Activated CD8-positive, alpha-beta memory T cell treated with anti-CD3 and anti-CD28 coated beads for 4 hours (primary cell): ENCODE measurements around the gene NDUFAF8.

Experiments
- DNase-seq, 2 donors: peaks; one replicate each; pipeline ENCODE4 v3.0.0-alpha.2; 2020; ENCODE audit warnings: low read depth in 2 of 2

NDUFAF8 gene

DNA sequence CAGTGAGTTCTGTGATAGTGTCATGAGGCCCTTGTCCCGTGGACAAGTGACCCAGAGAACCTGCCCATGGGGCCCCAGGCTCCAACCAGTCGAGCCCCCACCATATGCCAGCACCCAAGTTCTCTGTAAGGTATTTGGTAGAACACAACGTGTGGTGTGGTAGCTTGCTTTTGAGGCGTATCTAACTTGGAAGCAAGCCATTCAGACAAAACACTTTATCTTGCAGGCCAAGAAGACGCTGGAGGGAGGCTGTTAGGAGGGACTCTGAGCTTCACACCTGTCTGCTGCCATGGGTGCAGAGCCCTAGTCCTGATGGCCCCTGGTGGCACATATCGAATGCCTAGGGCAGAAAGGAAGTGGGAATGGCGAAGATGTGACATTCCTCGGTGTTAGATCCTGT is 1.6 kb downstream of the NDUFAF8 start:
- DNase-seq = no peak

GRCh38 chr17:81241203-81241602 is 2.1 kb downstream of the NDUFAF8 start:
- no peak for DNase-seq

GRCh38 chr17:81241648-81242420 is 2.7 kb downstream of the NDUFAF8 start:
- DNase-seq = peak; percentile 24 to 48

- no peak for DNase-seq
These were observed 3.6 kb downstream of the NDUFAF8 start for GRCh38 chr17:81242421-81243332.

DNA sequence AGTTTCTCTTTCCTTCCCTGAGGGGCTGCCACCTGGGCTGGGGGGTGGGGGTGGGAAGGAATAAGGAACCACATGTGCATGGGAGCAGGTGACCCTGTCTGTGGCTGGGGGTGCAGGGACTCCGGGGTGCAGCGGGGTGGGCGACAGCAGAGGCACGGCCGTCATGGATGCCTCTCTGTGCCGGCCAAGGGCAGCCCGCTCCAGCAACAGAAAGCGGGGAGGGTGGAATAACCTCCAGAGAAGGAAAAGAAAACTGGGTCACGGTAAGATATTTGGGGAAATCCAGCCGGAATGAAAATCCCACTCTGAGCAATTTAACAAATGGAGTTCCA is 4.2 kb downstream of the NDUFAF8 start:
- DNase-seq = no peak

- no peak for DNase-seq
These were observed 5.4 kb downstream of the NDUFAF8 start for GRCh38 chr17:81244358-81245023.

- DNase-seq = no peak
These were observed 6.0 kb downstream of the NDUFAF8 start for GRCh38 chr17:81245024-81245664.

GRCh38 chr17:81245665-81246342 is 6.7 kb downstream of the NDUFAF8 start:
- DNase-seq = no peak

DNA sequence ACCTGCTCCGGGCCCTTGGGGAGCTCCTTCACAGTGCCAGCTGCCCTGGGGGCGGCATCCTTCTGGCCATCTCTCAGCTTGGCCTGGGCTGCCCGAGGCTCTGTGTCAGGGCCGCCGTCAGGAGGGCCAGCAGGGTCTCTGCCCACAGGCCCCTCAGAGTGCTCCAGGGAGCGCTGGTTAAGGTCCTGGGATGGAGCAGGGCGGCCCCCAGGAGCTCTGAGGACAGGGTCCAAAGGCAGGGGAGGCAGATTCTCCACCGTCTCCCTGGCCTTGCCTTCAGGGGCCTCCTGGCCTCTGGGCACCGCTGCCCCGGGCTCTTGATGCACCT is 7.2 kb downstream of the NDUFAF8 start:
- DNase-seq = no peak

- DNase-seq = no peak
These were observed 7.7 kb downstream of the NDUFAF8 start for GRCh38 chr17:81246679-81247338.

DNA sequence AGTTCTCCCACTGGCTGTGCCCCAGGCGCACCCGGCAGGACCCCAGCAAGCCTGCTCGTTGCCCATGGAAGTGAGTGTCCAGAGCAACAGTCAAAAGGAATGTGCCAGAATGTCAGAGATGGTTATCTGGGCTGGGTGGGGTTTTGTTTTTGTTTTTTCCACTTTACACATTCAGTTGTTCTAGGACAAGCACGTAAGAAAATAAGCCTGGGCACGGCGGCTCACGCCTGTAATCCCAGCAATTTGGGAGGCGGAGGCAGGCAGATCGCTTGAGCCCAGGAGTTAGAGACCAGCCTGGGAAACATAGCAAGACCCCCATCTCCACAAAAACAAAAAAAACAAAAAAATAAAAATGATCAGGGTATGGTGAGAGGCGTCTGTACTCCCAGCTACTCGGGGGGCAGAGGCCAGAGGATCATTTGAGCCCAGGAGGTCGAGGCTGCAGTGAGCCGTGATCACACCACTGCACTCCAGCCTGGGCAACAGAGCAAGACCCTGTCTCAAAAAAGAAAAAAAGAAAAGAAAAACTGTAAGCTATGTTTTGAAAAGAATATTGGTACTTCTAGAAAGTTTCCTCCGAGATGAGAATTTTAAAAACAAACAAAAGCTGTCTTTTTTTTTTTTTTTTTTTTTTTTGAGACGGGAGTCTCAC is 8.3 kb downstream of the NDUFAF8 start:
- DNase-seq = no peak

DNA sequence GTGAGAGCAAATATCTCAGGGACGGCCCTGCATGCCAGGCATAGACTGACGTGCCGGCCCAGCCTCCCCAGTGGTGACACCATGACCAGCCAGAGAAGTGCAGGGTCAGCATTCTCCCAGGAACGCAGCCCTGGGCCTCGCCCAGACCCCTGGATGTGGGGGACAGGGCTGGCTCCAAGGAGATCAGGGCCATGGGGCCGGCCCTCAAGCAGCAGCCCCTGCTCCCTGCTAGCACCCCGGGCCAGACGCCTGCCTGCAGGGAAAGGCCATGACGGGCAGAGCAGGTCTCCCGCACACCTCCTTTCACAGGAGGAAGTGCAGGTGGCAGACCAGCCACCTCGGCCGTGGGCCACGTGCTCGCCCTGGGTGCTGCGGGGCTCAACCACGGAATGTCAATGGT is 9.5 kb downstream of the NDUFAF8 start:
- DNase-seq = no peak

GRCh38 chr17:81249223-81250040 is 10.3 kb downstream of the NDUFAF8 start:
- no peak for DNase-seq

- no peak for DNase-seq
These were observed 11.4 kb downstream of the NDUFAF8 start for GRCh38 chr17:81250286-81251093.

DNA sequence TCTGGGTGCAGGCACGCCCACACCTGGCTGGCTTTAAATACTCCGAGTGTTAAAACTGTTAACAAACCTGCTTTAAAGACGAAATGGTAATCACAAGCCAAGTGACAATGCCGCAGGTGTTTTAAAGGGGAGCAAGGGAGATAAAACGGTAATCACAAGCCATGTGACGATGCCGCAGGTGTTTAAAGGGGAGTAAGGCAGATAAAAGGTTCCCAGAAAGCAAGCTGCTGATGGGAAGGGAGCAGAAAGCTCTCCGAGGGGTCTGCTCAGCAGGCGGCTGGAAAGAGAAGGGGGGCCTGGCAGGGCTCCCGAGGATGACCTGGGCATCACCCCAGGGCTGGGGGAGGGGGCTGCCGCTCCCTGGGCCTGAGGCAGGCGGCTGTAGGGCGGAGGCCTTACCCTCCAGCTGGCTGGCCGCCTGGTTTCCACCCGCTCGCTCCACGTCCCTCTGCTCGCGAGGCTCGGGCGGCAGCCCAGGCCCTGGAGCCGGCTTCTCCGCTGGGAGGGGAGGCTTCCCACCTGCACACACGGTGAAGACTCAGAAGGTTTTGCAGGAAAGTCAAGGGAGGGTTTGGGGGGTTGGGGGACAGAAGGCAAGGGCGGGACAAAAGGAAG is 12.1 kb downstream of the NDUFAF8 start:
- DNase-seq = no peak

DNA sequence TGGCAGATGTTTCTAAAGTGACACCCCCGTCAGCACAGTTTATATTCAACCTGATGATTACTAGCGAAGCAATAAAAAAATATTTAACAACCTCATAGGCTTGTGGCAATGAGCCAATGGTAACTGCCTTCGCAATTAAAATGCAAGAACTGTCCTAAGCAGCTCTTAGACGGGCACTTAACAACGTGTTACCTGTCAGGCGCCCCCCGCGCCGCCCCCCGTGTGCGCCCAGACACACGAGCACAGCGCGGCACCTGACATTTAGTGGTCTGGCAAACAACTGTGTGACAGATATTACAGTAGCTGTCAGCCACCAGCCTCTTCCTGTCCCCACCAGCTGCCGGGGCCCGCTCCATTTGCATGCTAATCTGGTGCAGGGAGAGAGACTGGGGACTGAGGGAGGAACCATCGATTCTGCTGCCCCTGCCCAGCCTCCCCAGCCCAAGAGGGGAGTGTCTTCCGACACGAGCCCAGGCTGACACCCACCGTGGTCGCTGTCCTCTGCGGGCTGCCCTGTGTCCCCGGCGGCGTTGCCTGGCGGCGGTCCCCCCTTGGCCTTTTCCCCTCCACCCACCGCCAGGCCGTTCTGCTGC is 12.7 kb downstream of the NDUFAF8 start:
- DNase-seq = no peak

- no peak for DNase-seq
These were observed 13.3 kb downstream of the NDUFAF8 start for GRCh38 chr17:81252326-81252986.

DNA sequence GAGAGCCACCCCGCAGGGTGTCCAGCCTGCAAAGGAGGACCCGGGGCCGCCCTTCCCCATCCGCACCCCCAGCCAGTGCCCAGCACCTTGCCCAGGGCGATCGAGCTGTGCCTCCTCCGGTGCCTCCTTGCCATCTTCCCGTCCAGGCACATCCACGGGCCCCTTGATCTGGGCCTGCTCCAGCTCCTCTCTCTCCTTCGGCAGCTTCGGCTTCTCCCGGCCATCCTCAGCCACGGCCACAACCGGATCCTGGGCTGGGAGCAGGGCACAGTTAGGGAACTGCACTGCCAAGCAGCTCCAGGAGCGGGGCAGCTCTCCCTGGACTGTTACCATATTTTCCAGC is 13.8 kb downstream of the NDUFAF8 start:
- no peak for DNase-seq
